H1 (cell line): ENCODE results near the gene CNTNAP1.

Experiments
- BRCA1 ChIP-seq: IDR thresholded peaks from 2 replicates; pipeline ENCODE4 v1.6.1; 2012; ENCODE audit warnings: low read depth, low read length, improper control_type of control experiment
- EGR1 ChIP-seq: IDR thresholded peaks from 2 replicates; pipeline ENCODE4 v1.6.1; 2011; ENCODE audit warnings: low read depth, low read length, borderline replicate concordance
- EZH2 ChIP-seq: fragments of 200-600 bp; sonication (generic); IDR thresholded peaks from 2 replicates; pipeline ENCODE4 v1.7.1; 2012; ENCODE audit warnings: low read depth, mild to moderate bottlenecking, moderate library complexity, low read length, inconsistent platforms; ENCODE audit not compliant: severe bottlenecking
- JUN ChIP-seq: IDR thresholded peaks from 2 replicates; pipeline ENCODE4 v1.6.1; 2011; ENCODE audit warnings: low read depth, mild to moderate bottlenecking, improper control_type of control experiment, low read length
- PHF8 ChIP-seq: fragments of 200-600 bp; sonication (generic); conservative IDR thresholded peaks from 2 replicates; pipeline ENCODE4 v1.7.1; 2012; ENCODE audit warnings: low read depth, mild to moderate bottlenecking, inconsistent platforms, low read length, moderate library complexity
- POLR2A ChIP-seq, 2 experiments: IDR thresholded peaks; 1 replicate in 1 of 2; 2 replicates in 1 of 2; pipeline ENCODE4 v1.6.1; 2011; ENCODE audit warnings: low read depth in 2 of 2, low read length in 2 of 2, mild to moderate bottlenecking in 2 of 2; ENCODE audit errors: control extremely low read depth in 1 of 2
- RFX5 ChIP-seq: IDR thresholded peaks from 2 replicates; pipeline ENCODE4 v1.6.1; 2011; ENCODE audit warnings: low read depth, low read length, improper control_type of control experiment, borderline replicate concordance
- SIX5 ChIP-seq: IDR thresholded peaks from 2 replicates; pipeline ENCODE4 v1.6.1; 2011; ENCODE audit warnings: mild to moderate bottlenecking, low read depth, low read length
- TBP ChIP-seq: IDR thresholded peaks from 2 replicates; pipeline ENCODE4 v1.6.1; 2011; ENCODE audit warnings: low read depth, low read length, improper control_type of control experiment
- YY1 ChIP-seq: IDR thresholded peaks from 2 replicates; pipeline ENCODE4 v1.6.1; 2011; ENCODE audit warnings: low read depth, mild to moderate bottlenecking, low read length
- TF ChIP-seq, protein P1 (sequence below), 3 experiments: IDR thresholded peaks; 1 replicate in 2 of 3; 2 replicates in 1 of 3; pipeline versions ENCODE4 v1.5.1 to v1.6.1; 2011; ENCODE audit warnings: low read length in 3 of 3, mild to moderate bottlenecking in 3 of 3, inconsistent platforms in 2 of 3, low read depth in 1 of 3, moderate library complexity in 1 of 3; ENCODE audit not compliant: insufficient read depth in 1 of 3; ENCODE audit errors: control extremely low read depth in 1 of 3
- TF ChIP-seq, protein P2 (sequence below): IDR thresholded peaks from 2 replicates; pipeline ENCODE4 v1.6.1; 2011; ENCODE audit warnings: low read length, improper control_type of control experiment

DNA sequence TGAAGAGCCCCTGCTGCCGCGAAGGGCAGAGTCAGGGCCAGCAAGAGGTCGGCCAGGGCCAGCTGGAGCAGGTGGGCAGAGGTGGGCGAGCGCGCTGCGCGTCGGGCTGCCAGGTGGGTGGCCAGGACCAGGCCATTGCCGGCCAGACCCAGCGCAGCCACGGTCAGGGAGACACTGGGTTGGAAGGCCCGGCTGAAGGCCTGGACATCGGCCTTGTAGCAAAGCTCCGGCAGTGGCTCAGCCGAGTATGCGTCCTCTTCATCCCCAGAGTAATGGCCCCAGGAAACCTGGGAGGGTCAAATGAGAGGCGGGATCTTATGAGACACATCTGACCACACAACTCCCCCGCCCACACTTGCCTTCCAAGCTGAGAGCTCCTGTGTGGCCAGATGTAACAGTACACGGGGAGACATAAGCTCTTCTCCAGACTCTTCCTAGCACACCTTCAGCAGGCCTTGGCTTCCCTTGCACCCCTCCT is 2.0 kb upstream of the CNTNAP1 start:
- TF ChIP-seq, protein P1, sequence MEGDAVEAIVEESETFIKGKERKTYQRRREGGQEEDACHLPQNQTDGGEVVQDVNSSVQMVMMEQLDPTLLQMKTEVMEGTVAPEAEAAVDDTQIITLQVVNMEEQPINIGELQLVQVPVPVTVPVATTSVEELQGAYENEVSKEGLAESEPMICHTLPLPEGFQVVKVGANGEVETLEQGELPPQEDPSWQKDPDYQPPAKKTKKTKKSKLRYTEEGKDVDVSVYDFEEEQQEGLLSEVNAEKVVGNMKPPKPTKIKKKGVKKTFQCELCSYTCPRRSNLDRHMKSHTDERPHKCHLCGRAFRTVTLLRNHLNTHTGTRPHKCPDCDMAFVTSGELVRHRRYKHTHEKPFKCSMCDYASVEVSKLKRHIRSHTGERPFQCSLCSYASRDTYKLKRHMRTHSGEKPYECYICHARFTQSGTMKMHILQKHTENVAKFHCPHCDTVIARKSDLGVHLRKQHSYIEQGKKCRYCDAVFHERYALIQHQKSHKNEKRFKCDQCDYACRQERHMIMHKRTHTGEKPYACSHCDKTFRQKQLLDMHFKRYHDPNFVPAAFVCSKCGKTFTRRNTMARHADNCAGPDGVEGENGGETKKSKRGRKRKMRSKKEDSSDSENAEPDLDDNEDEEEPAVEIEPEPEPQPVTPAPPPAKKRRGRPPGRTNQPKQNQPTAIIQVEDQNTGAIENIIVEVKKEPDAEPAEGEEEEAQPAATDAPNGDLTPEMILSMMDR (IDR thresholded peaks at IDR 0.05; ENCODE audit: control extremely low read depth in 1 of 3, insufficient read depth in 1 of 3, low read depth in 1 of 3, low read length in 3 of 3), result no peak
- no peak for TF ChIP-seq EZH2
- TF ChIP-seq PHF8, result no peak
- TF ChIP-seq EGR1, result no peak
- no peak for TF ChIP-seq RFX5
- TF ChIP-seq BRCA1, result no peak
- no peak for TF ChIP-seq POLR2A (IDR thresholded peaks at IDR 0.05; ENCODE audit: control extremely low read depth in 1 of 2, low read depth in 2 of 2, low read length in 2 of 2)
- TF ChIP-seq YY1, result no peak
- TF ChIP-seq, protein P2, sequence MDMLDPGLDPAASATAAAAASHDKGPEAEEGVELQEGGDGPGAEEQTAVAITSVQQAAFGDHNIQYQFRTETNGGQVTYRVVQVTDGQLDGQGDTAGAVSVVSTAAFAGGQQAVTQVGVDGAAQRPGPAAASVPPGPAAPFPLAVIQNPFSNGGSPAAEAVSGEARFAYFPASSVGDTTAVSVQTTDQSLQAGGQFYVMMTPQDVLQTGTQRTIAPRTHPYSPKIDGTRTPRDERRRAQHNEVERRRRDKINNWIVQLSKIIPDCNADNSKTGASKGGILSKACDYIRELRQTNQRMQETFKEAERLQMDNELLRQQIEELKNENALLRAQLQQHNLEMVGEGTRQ, result no peak
- no peak for TF ChIP-seq SIX5
- TF ChIP-seq TBP, result no peak
- no peak for TF ChIP-seq JUN
